NCI-H1930 (cell line): ENCODE data around the gene TMEM120B.

Experiments used
- DNase-seq, 2 experiments: peaks; one replicate each; lab custom pipeline; 2025; lab: John Stamatoyannopoulos, UW

Gene TMEM120B

GRCh38 chr12:121804417-121805111 is 92.0 kb downstream of the TMEM120B start:
- no peak for DNase-seq

GRCh38 chr12:121805171-121806008 is 92.8 kb downstream of the TMEM120B start:
- no peak for DNase-seq

GRCh38 chr12:121806009-121806545 is 93.5 kb downstream of the TMEM120B start:
- DNase-seq: no peak

- DNase-seq: no peak
Observed at GRCh38 chr12:121806546-121807423, 94.2 kb downstream of the TMEM120B start.

GRCh38 chr12:121807642-121808347 is 95.2 kb downstream of the TMEM120B start:
- DNase-seq: no peak

GRCh38 chr12:121808623-121809022 is 96.1 kb downstream of the TMEM120B start:
- no peak for DNase-seq

GRCh38 chr12:121809712-121810116 is 97.2 kb downstream of the TMEM120B start:
- DNase-seq: no peak

GRCh38 chr12:121810234-121810817 is 97.8 kb downstream of the TMEM120B start:
- no peak for DNase-seq

GRCh38 chr12:121810833-121811433 is 98.4 kb downstream of the TMEM120B start:
- DNase-seq: no peak

- peak in 1 of 2 experiments; percentile 63 for DNase-seq
Observed at GRCh38 chr12:121811434-121812319, 99.1 kb downstream of the TMEM120B start.

GRCh38 chr12:121812320-121812871 is 99.8 kb downstream of the TMEM120B start:
- no peak for DNase-seq

GRCh38 chr12:121812921-121813896 is 100.7 kb downstream of the TMEM120B start:
- no peak for DNase-seq

- no peak for DNase-seq
Observed at GRCh38 chr12:121813951-121814350, 101.4 kb downstream of the TMEM120B start.

- no peak for DNase-seq
Observed at GRCh38 chr12:121814429-121815119, 102.0 kb downstream of the TMEM120B start.

GRCh38 chr12:121815263-121815662 is 102.7 kb downstream of the TMEM120B start:
- no peak for DNase-seq

- no peak for DNase-seq
Observed at GRCh38 chr12:121816925-121817647, 104.5 kb downstream of the TMEM120B start.

GRCh38 chr12:121817648-121818043 is 105.1 kb downstream of the TMEM120B start:
- no peak for DNase-seq
